Measurements from ENCODE around the gene CLIC5.

CLIC5 gene

DNA sequence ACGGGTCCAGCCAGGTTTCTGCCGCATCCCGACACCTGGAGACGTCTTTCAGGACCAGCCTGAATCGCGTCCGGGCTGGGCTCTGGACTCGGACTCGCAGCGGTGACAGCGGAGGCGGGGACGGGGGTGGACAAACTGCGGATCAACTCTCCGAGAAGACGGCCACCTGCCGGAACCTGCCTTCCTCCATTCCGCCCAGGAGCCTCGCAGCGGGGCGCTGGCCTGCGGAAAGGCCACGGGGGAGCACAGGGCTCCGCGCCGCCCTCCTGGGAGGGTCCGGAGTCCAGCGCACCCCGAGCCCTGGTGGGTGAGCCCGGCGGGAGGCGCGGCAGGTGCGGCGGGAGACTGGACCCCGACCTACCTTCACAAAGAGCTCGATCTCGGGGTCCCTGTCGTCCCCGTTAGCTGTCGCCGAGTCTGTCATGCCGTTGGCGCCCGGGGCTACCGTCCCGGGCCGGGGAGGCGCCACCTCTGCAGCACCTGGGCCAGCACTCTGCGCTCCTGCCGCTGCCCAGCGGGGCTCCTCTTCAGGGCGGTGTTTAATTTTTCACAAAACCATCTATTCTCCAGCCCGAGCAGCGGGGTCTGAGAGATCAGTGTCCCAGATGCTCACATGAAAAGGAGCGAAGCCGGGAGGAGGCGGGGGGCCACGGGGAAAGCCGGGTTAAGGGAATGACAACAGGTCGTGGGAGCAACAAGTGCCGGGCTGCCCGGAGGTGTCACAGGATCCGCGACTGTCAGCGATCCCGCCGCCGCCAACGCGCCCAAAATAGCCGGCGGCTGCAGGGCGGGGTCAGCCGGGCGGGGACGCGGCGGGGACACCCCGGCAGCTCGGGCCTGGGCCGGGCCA lies at the start of gene CLIC5:
TSS of gene CLIC5 (minus strand) at position 742 of the 850 bp plus-strand sequence. CDS start at position 424, 318 bp downstream.
- DNase-seq: no peak

DNA sequence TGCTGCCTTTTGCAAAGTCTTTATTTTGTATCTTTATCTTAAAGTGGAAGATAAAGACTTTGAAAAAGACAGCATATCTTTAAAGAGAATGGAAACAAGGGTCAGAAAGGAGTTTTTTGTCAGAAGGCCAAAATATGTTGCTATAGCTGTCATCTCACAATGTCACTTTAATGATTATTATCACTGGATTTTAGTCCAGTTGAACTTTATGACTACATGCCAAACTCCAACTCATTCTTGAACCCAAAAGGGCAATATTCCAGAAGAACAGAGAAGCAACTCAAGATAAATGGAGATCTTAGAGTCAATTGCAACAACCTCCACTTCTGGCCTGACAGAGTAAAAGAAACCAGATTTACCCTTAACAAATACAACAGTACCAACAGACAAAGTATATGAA lies 47.3 kb upstream of the CLIC5 start:
- DNase-seq: no peak

DNA sequence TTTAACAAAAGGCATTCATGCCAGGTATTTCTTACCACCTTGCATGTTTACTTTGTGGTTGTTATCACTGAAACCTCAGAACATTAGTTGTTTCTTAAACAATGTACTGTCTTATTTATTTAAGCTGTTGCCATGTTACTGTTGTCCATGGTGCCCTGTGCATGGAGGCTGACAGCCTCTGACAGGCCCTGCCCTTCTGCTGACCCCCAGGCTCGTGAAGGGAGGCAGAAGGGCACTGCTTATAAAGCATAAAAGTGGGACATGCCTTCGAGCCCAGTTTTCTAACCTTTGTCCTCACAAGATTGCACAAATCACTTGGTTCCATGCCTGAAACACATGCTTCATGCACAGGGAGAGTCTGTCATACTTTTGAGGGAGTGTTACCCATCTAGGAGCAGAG lies 46.7 kb upstream of the CLIC5 start:
- DNase-seq: no peak

DNA sequence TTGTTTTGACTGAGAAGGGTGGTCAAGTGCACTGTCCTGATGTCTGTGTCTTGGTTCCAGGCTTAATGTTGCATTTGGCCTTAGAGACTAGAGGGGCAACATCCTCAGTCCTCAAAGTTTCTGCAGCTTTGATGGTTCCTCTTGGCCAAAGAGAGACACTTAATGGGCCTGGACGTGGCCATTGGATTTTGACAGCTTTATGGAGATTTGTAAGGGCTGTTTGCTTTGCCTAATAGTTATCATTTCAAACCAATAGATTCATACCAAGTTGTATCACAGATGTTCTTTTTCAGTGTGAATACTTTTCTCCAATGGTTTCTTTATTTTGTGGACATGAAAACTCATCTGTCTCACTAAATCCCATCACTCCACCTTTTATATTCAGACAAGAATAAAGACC lies 45.8 kb upstream of the CLIC5 start:
- DNase-seq: no peak

DNA sequence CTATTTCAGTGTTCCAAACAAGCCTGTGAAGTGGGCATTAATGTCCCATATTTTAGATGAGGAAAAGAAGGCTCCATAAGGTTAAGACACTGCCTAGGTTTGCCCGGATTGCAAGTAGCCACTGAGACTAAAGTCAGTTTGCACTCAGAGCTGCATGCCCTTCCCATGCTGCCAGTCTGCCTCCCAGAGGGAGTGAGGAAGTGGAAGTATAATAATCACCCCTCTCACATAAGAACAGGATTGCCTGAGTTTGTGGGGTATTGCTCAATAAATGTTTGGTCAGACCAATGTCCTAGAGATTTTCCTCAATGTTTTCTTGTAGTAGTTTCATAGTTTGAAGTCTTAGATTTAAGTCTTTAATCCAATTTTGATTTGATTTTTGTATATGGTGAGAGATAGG lies 43.9 kb upstream of the CLIC5 start:
- DNase-seq: peak; percentile 82

DNA sequence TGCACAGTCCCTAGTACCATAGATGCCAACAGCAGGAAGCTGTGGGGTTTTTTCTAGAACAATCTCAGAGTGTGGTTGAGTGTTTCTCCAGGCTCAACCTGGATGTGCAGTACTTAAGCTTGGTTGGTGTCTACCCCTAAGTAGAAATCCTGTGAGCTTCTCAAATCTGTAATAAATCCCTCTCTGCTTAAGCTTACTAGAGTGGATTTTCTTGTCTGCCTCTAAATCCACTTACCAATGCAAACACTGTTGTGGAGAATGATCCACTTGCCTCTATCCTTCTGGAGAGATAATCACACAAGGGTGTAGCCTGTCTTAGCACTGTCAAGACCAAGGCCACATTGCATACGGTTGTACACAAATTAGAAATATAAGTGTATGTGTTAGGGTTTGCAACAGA lies 43.3 kb upstream of the CLIC5 start:
- DNase-seq: no peak

DNA sequence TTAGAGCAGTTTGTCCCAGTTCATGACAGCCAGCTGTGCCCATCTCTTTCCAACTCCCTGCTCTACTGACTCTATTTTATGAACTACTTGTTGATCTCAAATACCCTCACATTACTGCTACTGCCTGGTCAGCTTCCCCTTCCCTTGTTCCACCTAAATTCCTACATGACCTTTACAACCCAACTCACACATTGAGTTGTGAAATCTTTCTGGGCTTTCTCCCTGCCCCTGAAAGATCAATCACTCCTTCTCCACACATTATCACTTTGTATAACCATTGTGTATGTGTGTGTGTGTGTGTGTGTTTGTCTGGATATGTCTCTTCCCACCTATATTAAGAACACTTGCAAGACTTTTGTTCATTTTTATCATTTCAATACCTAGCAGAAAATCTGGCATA lies 42.1 kb upstream of the CLIC5 start:
- DNase-seq: no peak

DNA sequence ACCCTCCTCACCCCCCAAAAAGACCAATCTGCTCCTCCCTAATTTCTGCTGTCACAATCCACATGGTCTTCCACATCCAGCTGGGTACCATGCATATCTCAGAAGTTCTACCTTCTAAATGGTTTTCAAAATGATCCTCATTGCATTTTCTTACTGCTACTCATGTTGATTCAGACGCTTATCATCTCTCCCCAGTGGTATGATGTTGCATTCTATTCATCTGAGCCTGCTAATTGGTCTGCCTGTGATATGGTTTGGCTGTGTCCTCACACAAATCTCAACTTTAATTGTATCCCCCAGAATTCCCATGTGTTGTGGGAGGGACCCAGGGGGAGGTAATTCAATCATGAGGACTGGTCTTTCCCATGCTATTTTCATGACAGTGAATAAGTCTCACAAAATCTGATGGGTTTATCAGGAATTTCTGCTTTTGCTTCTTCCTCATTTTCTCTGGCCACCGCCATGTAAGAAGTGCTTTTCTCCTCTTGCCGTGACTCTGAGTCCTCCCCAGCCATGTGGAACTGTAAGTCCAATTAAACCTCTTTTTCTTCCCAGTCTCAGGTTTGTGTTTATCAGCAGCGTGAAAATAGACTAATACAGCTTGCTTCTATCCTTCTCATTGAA lies 41.4 kb upstream of the CLIC5 start:
- DNase-seq: no peak

DNA sequence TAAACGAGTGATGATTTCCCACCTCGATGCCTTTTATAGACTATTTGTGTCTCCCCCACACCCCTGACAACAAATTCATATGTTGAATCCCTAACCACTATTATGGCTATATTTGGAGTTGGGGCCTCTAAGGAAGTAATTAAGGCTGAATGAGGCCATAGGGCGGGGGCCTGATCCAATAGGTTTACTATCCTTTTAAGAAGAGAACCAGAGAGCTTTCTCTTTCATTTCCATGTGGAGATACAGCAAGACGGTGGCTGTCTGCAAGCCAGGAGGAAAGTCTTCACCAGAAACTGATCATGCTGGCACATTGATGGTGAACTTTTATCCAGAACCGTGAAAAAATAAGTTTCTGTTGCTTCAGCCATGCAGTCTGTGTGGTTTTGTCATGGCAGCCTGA lies 38.9 kb upstream of the CLIC5 start:
- DNase-seq: no peak

DNA sequence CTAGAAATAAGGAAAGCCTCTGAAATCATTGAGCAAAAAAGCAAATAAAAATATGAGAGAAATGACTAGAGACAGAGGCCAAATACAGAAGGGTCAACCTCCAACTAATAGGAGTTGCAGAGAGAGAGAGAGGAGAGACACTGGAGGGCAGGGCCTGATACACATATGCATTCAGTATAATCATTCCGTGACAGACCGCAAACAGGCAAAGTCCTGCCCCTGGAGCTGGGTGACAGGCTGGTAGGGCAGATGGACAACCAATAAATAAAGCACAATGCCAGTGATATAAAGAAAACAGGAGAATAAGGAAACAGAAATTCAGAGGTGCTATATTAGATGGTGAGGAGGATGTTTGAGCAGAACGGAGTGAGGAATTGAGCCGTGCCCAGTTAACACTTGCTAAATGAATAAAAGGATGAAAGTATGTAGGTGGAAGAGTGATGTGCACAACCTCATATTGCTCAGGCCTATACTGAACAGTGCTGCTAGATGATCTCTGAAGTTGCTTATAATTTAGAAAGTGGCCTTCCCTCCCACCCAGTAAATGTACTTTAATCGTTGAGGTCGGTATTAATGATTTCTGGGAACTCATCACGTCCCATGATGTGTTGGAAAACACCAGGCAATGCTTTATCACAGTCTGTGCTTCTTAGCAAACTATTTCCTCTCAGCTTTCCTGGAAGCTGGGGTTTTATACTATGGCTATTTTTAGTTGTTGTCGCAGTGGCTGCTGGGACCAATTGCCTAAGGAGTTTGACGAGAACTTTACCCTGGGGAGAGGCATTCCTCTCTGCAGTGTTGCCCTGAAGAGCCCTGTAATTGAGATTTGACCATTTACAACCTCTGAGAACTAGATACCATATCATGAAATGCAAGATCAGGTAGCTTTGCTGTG lies 37.6 kb upstream of the CLIC5 start:
- peak; percentile 31 for DNase-seq

DNA sequence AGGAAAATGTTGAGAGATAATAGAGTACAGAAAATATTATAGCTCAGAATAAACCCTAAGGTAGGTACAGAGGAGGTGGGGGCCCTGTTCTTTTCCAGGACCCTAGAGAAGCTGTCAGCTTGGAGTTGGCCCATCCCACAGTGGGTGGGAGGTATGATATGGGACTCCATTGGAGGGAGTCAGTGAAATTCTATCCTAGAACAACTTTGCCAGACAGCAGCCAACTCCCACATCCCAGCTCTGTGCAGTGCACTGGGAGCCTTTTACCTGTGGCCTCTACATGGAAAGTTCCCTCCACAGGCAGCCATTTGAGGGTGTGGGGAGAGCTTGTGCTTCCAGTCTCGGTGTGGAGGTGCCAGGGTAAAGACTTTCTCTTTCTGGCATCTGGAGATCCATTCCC lies 36.8 kb upstream of the CLIC5 start:
- DNase-seq: no peak

DNA sequence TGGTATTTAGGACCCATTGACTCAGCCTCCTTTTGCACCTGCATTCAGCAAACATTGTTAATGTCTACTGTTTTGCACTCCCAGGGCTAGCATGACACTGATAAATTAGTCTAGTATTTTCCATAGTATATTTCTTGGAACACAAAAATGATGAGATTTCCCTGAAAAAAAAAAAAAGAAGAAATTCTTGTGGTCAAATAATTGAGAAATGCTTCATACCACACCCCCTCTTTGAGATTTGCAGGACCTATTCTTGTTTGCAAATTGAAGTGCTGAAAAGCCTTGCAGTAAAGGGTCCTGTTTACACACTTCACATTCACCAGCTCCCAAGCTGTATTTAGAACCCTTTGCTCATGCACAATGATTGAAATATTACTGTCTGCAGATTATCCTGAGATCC lies 36.3 kb upstream of the CLIC5 start:
- no peak for DNase-seq

DNA sequence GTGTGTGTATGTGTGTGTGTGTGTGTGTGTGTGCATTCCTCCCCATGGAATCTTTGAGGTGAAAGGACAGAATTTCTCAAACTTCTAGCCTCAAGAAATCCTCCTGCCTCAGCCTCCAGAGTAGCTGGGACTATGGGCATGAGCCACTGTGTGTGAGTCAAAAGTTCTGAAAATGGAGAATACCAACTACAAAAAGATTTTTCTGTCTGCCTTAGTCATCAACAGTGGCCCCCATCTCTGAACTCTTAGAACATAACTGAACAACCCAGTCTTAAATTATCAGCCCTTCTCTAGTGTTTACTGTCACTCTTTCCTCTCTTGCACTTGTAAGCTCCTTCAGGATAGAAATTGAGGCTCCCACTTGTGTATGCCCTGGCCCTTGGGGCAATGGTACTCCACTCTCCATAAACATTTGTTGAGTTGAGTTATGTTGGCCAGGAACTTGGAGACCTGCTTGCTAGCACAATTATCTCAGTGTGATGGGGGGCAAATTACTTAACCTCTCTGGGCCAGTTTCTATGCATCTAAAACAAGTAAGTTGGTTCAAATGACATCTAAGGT lies 35.3 kb upstream of the CLIC5 start:
- DNase-seq: no peak

DNA sequence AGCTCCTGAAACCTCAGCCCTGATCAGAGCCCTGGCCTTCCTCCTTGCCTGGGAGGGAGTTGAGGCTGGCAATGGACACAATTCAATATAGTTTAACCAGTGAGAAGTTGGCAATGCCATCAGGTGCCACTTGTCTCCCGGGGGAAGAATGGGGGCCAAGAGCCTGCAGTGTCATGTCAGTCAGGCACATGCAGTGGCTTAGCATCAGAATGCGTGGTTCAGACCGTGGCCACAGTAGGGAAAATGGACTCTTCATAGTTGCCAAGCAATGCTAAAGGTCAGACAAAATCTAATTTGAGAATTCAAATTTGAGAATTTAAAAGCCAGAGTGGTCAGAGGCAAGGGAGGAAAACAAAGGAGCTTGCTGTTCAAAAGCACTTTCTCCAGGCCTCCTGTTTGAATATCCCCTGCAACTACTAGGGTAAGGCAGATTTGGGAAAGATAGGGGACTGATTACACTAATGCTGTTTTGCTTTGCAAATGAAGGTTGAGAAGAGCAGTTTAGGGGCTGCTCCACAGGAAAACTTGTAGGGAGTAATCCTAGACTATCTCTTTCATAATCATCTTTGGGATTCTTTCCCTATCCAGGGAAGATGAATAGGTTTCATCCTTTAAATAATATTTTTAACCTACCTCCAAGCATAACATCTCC lies 33.1 kb upstream of the CLIC5 start:
- DNase-seq: no peak

DNA sequence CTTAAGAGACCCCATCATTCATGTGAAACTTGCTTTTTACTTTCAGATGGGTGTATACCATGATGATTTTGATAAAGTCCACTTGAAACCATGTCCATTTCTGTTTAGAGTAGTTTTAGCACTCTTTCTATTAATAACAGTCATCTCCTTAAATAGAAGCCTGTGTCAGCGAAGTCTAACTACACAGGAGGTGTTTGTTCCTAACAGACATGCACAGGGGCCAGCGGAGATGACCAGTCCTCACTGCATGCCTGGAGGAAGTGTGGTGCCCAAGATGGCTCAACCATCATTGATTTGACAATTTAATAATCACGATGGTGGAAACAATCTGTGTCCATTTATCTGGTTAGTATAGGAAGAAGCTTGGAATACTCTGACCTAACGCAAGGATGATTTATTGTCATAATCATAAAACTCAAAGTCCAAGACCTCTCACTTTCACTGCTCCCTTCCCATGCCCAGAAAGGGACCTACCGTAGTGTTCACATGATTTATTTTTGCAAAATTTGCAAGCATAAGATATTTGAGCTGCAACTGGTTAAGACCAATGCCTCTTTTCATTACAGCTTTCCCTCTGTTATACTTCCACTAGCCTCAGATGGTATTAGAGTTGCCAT lies 31.0 kb upstream of the CLIC5 start:
- no peak for DNase-seq

DNA sequence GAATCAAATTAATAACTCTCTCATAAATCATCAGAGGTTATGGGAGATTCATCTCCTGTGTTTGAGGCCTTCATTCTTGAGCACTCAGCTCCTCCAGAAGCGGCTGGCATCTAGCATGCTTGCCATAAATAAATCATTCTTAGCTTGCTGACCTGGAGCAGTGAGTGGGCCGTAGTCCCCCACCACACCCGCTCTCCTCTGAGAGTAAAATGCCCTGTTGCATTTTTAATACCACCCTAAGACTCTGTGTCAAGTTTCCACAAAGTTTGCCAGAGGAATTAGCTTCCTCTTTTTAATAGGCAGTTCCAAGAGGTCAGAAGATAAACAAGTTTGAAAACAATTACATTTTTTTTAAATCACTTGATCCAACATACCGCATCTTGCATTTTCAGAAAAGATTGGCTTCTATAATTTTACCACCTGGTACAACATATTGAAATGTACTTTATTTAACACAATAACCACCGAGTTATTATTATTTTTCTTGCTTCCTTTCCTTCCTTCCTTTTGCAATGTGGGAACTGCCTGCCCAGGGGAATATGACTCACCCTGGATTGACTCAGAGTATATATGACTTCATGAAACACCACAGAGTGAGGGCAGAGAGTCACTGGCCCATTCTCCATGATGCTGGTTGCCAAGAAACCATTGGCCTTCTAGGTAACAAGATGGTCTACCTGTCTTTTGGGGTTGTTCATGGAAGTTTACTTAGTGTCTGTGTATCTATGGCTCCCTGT lies 29.4 kb upstream of the CLIC5 start:
- DNase-seq: peak; percentile 79

DNA sequence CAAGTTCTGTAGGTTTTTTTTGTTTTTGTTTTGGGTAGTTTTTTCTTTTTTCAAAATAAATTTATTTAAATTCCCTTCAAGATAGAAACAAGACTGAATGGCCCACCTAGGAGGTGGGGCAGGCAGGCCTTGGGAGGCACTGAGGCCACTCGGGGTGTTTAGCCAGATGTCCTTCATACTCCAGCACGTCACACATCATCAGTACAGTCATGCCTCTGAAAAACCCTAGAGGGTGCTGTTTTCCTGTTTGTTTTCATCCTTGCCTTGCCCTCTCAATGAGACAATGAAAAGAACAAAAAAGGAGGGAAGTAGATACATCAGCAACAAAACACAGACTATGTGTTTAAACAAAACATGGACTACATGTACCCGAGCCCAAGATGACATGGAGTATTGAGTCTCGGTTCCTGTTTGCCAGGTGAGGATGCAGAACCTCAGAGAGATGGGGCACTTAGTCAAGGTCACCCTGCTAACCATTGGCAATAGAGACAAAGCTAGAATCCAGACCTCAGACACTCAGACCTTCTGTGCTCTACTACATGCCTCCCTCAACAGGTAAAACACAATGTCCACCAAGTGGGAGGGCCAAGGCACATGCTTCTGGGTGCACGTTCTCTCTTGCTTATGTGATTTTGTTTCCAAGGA lies 26.8 kb upstream of the CLIC5 start:
- DNase-seq: peak; percentile 41

DNA sequence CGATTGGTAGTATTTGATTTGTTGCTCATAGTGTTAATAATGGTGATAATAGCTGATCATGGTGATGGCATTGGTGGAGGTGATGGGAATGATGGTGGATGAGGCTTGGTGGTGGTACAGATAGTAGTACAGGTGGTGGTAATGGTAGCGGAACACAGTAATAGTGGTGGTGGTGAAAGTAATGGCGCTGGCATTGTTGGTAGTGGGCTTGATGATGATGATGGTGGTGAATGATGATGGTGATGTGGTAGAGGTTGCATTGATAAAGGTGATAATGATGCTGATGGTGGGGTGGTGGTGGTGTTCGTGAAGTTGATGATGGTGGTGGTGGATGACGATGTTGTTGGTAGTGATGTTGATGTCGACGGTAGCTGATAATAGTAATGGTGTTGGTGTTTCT lies 24.6 kb upstream of the CLIC5 start:
- no peak for DNase-seq

DNA sequence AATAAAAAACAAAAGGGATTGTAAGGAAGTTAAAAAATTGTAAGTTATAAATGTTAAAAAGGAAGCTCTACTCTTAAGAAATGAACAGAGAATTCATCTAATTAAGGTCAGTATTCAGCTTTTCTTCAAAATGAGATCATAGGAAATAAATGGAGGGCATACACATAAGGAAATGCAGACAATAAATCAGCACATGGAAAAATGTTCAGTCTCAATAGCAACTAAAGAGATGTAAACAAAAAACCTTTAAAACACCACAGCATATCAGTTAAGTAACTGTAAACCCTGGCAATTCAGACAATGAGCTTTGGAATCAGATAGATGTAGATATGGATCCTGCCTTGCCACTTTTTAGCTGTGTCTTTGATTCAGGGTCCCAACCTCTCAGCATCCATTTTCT lies 24.0 kb upstream of the CLIC5 start:
- no peak for DNase-seq

DNA sequence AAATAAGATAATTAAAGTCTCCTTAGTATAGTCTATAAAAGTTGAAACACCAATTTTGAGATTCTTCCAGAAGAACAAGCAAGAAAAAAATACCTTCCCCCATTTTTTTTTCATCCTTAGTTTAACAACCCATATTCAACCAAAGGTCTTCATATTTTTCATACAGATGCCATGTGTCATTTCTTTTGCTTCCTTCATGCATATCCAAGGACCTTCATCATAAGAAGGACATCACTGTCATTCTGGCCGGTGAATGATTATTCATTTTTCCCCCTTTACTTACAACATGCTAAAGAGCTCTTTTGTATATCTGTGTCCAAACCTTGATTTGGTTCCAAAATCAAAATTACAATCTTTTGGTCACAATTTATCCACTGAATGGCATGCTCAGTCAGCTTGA lies 21.3 kb upstream of the CLIC5 start:
- no peak for DNase-seq

DNA sequence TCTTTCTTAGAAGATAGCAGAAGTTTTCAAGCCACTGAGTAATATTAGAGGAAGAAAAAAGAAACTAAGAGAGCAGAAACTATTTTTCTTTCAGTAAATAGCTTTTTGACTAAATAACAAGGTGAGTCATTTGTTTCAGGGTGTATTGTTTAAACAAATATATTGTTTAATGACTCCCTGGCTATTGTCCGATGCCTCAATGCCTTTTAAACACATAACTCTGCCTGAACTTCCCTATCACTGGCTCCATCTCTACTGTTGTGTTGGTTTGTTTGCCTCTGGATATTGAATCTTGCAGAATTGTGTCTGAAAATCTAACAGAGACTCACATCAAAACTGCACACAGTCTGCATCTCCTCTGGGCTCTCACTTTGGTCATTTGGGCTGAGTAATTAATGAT lies 19.6 kb upstream of the CLIC5 start:
- DNase-seq: no peak

All from MV-4-11 (cell line).